Measurements from ENCODE around the gene VGLL3. TPM values are rescaled to one million over a fixed set of nuclear protein-coding genes. Genes with fewer than 3 reads are reported as not detected.

The VGLL3 gene
- total and polyA plus RNA-seq, 2 of the 4 experiments (the other 2 are of a cell fraction): 46.2 to 97.3 TPM

DNA sequence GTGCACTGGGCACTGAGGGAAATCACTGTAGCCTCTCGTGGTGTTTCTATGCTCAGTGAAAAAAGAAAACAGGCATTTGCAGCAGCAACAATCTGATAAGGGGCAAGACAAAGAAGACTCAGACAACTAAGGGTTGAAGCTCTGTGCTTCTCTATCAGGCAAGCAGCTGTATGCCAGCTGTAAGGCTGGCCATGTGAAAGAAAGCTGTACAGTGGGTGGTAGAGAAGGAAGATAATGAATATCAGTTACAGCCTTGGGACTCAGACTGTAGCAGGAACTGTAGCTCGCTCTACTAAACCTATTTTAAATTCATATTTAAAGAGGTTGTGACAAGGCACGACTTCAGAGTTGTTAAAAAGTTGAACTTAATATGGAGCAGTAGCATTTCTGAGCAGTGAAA, 76.3 kb downstream of the VGLL3 start:
- Histone ChIP-seq H3K27ac (ENCODE audit: insufficient read depth, low read length) (no peak overlapping the region), H4K5ac (ENCODE audit: low read depth, low read length) (0 out of 2 replicates have a peak overlapping the region, but pooled peaks have one; percentile 4), H2AK9ac (replicated peaks; ENCODE audit: low read depth, low read length, poor library complexity) (no peak overlapping the region), H3K4me2 (ENCODE audit: low read depth, low read length) (no peak overlapping the region), H3K4ac (ENCODE audit: low read depth, low read length) (no peak overlapping the region), H2BK120ac (ENCODE audit: low read depth, low read length) (no peak overlapping the region), H4K8ac (ENCODE audit: low read depth in 2 of 2, low read length in 2 of 2) (no peak overlapping the region; a peak in 1 of 4 replicates), H4K20me1 (ENCODE audit: insufficient read depth, low read length) (no peaks in the 10 kb centered on the region), H3K9me1 (ENCODE audit: insufficient read depth, low read length) (no peaks in the 10 kb centered on the region; the same call in 1 of the 2 replicates), H3K56ac (ENCODE audit: extremely low read depth, insufficient read depth, low read length) (no peak overlapping the region), H2AK5ac (ENCODE audit: low read depth, low read length) (no peak overlapping the region), H3K14ac (replicated peaks; ENCODE audit: low read depth, low read length) (no peak overlapping the region), H3K79me1 (ENCODE audit: low read depth in 1 of 2, low read length in 2 of 2) (no peaks in the 10 kb centered on the region), H3K27me3 (ENCODE audit: control insufficient read depth, insufficient read depth, low read length) (no peaks in the 10 kb centered on the region), H2BK5ac (ENCODE audit: low read depth, low read length, poor library complexity, severe bottlenecking) (no peak overlapping the region), H4K91ac (ENCODE audit: insufficient read depth, low read depth, low read length) (no peak overlapping the region), H2AFZ (replicated peaks; ENCODE audit: low read length, poor library complexity) (no peak overlapping the region), H3K18ac (ENCODE audit: low read depth, low read length) (no peak overlapping the region; the same call in 1 of the 2 replicates), H3K9me3 (ENCODE audit: control insufficient read depth, insufficient read depth, low read length) (no peaks in the 10 kb centered on the region), H3K9ac (ENCODE audit: low read depth, low read length) (no peak overlapping the region), H3K4me3 (ENCODE audit: insufficient read depth, low read depth, low read length) (no peak overlapping the region), H3K36me3 (ENCODE audit: control insufficient read depth, insufficient read depth, low read length) (no peaks in the 10 kb centered on the region), H2BK20ac (ENCODE audit: low read depth, low read length) (no peak overlapping the region), H3K4me1 (ENCODE audit: control insufficient read depth, insufficient read depth, low read length) (no peaks in the 10 kb centered on the region), H2BK15ac (ENCODE audit: low read depth, low read length) (no peak overlapping the region; the same call in 2 of the 3 replicates), H3K23ac (ENCODE audit: low read depth, low read length) (no peak overlapping the region)
- intact Hi-C loops (cut with micrococcal nuclease): loop anchor here (1.0 kb wide), 1 partner anchor 8 kb away; no protein-coding TSS in a partner anchor
- ATAC-seq (ENCODE audit: low read depth) (no peak), DNase-seq (no peak)
- in situ Hi-C loops (cut with MboI; ENCODE audit: low sequenced_read_pairs): no loop called here
- ChIA-PET CTCF (no interaction called here), POLR2A (ENCODE audit: unreplicated experiment) (no interaction called here)
- 71% methylated on average over 1 of the region's 3 CpGs; no CpG with 5 or more reads in 1 of the 2 experiments for WGBS, 2 experiments (ENCODE audit: extremely low coverage in 2 of 2, insufficient read length in 1 of 2)
- no peak for TF ChIP-seq BHLHE40 (IDR thresholded peaks at IDR 0.05; ENCODE audit: low read depth, low read length)
- TF ChIP-seq POLR2A (IDR thresholded peaks at IDR 0.05; ENCODE audit: low read depth, low read length): no peak
- TF ChIP-seq CHD1 (IDR thresholded peaks at IDR 0.05; ENCODE audit: low read depth, low read length): no peak
- no peak for TF ChIP-seq NFE2L2 (IDR thresholded peaks at IDR 0.05; ENCODE audit: low read depth, low read length)
- TF ChIP-seq, protein P1, sequence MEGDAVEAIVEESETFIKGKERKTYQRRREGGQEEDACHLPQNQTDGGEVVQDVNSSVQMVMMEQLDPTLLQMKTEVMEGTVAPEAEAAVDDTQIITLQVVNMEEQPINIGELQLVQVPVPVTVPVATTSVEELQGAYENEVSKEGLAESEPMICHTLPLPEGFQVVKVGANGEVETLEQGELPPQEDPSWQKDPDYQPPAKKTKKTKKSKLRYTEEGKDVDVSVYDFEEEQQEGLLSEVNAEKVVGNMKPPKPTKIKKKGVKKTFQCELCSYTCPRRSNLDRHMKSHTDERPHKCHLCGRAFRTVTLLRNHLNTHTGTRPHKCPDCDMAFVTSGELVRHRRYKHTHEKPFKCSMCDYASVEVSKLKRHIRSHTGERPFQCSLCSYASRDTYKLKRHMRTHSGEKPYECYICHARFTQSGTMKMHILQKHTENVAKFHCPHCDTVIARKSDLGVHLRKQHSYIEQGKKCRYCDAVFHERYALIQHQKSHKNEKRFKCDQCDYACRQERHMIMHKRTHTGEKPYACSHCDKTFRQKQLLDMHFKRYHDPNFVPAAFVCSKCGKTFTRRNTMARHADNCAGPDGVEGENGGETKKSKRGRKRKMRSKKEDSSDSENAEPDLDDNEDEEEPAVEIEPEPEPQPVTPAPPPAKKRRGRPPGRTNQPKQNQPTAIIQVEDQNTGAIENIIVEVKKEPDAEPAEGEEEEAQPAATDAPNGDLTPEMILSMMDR (conservative IDR thresholded peaks at IDR 0.05; ENCODE audit: low read depth, low read length): no peak
- TF ChIP-seq CEBPB (IDR thresholded peaks at IDR 0.05; ENCODE audit: low read depth, low read length): no peak
- no peak for TF ChIP-seq FOS (IDR thresholded peaks at IDR 0.05; ENCODE audit: low read depth, low read length)
- TF ChIP-seq MAZ (IDR thresholded peaks at IDR 0.05; ENCODE audit: borderline replicate concordance, low read depth, low read length): no peak
- no peak for TF ChIP-seq RAD21 (IDR thresholded peaks at IDR 0.05; ENCODE audit: low read length)
- TF ChIP-seq, protein P2, sequence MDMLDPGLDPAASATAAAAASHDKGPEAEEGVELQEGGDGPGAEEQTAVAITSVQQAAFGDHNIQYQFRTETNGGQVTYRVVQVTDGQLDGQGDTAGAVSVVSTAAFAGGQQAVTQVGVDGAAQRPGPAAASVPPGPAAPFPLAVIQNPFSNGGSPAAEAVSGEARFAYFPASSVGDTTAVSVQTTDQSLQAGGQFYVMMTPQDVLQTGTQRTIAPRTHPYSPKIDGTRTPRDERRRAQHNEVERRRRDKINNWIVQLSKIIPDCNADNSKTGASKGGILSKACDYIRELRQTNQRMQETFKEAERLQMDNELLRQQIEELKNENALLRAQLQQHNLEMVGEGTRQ (IDR thresholded peaks at IDR 0.05; ENCODE audit: low read depth, low read length): no peak
- TF ChIP-seq RCOR1 (IDR thresholded peaks at IDR 0.05; ENCODE audit: insufficient replicate concordance, low read length): no peak
- no peak for TF ChIP-seq SMC3 (IDR thresholded peaks at IDR 0.05; ENCODE audit: low read depth, low read length)
- TF ChIP-seq MXI1 (IDR thresholded peaks at IDR 0.05; ENCODE audit: borderline replicate concordance, low read depth, low read length): no peak
- TF ChIP-seq MAFK (IDR thresholded peaks at IDR 0.05; ENCODE audit: low read depth, low read length): no peak
- no peak for TF ChIP-seq RFX5 (IDR thresholded peaks at IDR 0.05; ENCODE audit: low read depth, low read length)
- TF ChIP-seq, protein P3, sequence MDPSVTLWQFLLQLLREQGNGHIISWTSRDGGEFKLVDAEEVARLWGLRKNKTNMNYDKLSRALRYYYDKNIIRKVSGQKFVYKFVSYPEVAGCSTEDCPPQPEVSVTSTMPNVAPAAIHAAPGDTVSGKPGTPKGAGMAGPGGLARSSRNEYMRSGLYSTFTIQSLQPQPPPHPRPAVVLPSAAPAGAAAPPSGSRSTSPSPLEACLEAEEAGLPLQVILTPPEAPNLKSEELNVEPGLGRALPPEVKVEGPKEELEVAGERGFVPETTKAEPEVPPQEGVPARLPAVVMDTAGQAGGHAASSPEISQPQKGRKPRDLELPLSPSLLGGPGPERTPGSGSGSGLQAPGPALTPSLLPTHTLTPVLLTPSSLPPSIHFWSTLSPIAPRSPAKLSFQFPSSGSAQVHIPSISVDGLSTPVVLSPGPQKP (IDR thresholded peaks at IDR 0.05; ENCODE audit: borderline replicate concordance, low read depth, low read length): no peak
- BruUV-seq (replicated peaks): no TSS peak
- dilution Hi-C loops (cut with HindIII; ENCODE audit: low sequenced_read_pairs, unreplicated experiment): no loop called here
